ENCODE data around the gene SDK1. TPM values are rescaled to one million over a fixed set of nuclear protein-coding genes. Genes with fewer than 3 reads are reported as not detected.
A peak's percentile ranks its signal among the peaks of the same experiment; 100 is the strongest.

The SDK1 gene
- total RNA-seq, 1 experiment from 2014 or later: 9.3 TPM

- ATAC-seq (peak; percentile 22), DNase-seq (ENCODE audit: low spot score) (no peak)
- POLR2A ChIA-PET: no interaction called here
- H3K4me3 Mint-ChIP-seq: no peak overlapping the region
- H3K27ac Mint-ChIP-seq: peak overlapping the region; percentile 75
- peaks cover 38% of the 10 kb centered on the region for H3K4me1 Mint-ChIP-seq
- no peaks in the 10 kb centered on the region; the same call in 1 of the 2 replicates for H3K27me3 Mint-ChIP-seq (ENCODE audit: low read depth)
- H3K36me3 Mint-ChIP-seq: peaks cover 19% of the 10 kb centered on the region
- no peak for TF ChIP-seq OVOL2 (CRISPR knock-in tag; IDR thresholded peaks at IDR 0.05; ENCODE audit: borderline replicate concordance)
- no peak for TF ChIP-seq IRF1 (CRISPR knock-in tag; IDR thresholded peaks at IDR 0.05)
- TF ChIP-seq JUN (CRISPR knock-in tag; IDR thresholded peaks at IDR 0.05): no peak
- TF ChIP-seq PRRX2 (CRISPR knock-in tag; IDR thresholded peaks at IDR 0.05): no peak
- CTCF ChIA-PET: interaction anchor here (1.2 to 2.8 kb wide), 3 partner anchors 15 to 309 kb away, joined by 3 to 9 read pairs (median 3); no protein-coding TSS in a partner anchor
- peaks cover 16% of the 10 kb centered on the region for H3K9me3 Mint-ChIP-seq
These were observed 939.7 kb downstream of the SDK1 start for GRCh38 chr7:4240520-4241303.

GRCh38 chr7:4241304-4241612 lies 940.2 kb downstream of the SDK1 start:
- Mint-ChIP-seq H3K9me3 (peaks cover 16% of the 10 kb centered on the region), H3K27me3 (ENCODE audit: low read depth) (no peaks in the 10 kb centered on the region; the same call in 1 of the 2 replicates), H3K4me3 (no peak overlapping the region), H3K27ac (no peak overlapping the region; the same call in 1 of the 2 replicates), H3K4me1 (peaks cover 43% of the 10 kb centered on the region), H3K36me3 (peaks cover 19% of the 10 kb centered on the region)
- TF ChIP-seq E2F5 (CRISPR knock-in tag; IDR thresholded peaks at IDR 0.05) (no peak), ZNF121 (CRISPR knock-in tag; IDR thresholded peaks at IDR 0.05) (peak; percentile 69; the same call in 1 of the 2 replicates), ZNF219 (CRISPR knock-in tag; IDR thresholded peaks at IDR 0.05; ENCODE audit: borderline replicate concordance) (no peak)
- CTCF ChIA-PET: interaction anchor here (0.6 to 2.8 kb wide), 4 partner anchors 15 to 551 kb away, joined by 3 to 9 read pairs (median 4); no protein-coding TSS in a partner anchor
- POLR2A ChIA-PET: no interaction called here
- ATAC-seq (no peak), DNase-seq (ENCODE audit: low spot score) (no peak)

- H3K9me3 Mint-ChIP-seq: peaks cover 16% of the 10 kb centered on the region
- DNase-seq (ENCODE audit: low spot score): peak; percentile 67
- H3K36me3 Mint-ChIP-seq: peaks cover 19% of the 10 kb centered on the region
- ChIA-PET POLR2A (interaction anchor here (0.6 kb wide), 1 partner anchor 331 kb away, joined by 7 read pairs; no protein-coding TSS in a partner anchor), CTCF (interaction anchor here (0.6 to 2.8 kb wide), 4 partner anchors 16 to 551 kb away, joined by 3 to 9 read pairs (median 4); no protein-coding TSS in a partner anchor)
- peak; percentile 67 for ATAC-seq
- TF ChIP-seq ZNF423 (CRISPR knock-in tag; IDR thresholded peaks at IDR 0.05) (no peak), CTCF (IDR thresholded peaks at IDR 0.05) (peak; percentile 42), GTF2I (CRISPR knock-in tag; conservative IDR thresholded peaks at IDR 0.05) (no peak)
- no peak overlapping the region; the same call in 1 of the 2 replicates for H3K4me3 Mint-ChIP-seq
- H3K4me1 Mint-ChIP-seq: peaks cover 44% of the 10 kb centered on the region
- no peaks in the 10 kb centered on the region; the same call in 1 of the 2 replicates for H3K27me3 Mint-ChIP-seq (ENCODE audit: low read depth)
- H3K27ac Mint-ChIP-seq: no peak overlapping the region; the same call in 1 of the 2 replicates
These were observed 940.7 kb downstream of the SDK1 start for GRCh38 chr7:4241791-4242190.

- Mint-ChIP-seq H3K36me3 (peaks cover 19% of the 10 kb centered on the region), H3K4me3 (no peak overlapping the region), H3K4me1 (peaks cover 46% of the 10 kb centered on the region), H3K27ac (no peak overlapping the region), H3K9me3 (peaks cover 16% of the 10 kb centered on the region), H3K27me3 (ENCODE audit: low read depth) (no peaks in the 10 kb centered on the region; the same call in 1 of the 2 replicates)
- DNase-seq (ENCODE audit: low spot score) (no peak), ATAC-seq (no peak)
- ChIA-PET CTCF (interaction anchor here (2.8 kb wide), 1 partner anchor 17 kb away, joined by 9 read pairs; no protein-coding TSS in a partner anchor), POLR2A (no interaction called here)
- TF ChIP-seq STAT6 (CRISPR knock-in tag; conservative IDR thresholded peaks at IDR 0.05; ENCODE audit: low read depth) (no peak), ZNF219 (CRISPR knock-in tag; IDR thresholded peaks at IDR 0.05; ENCODE audit: borderline replicate concordance) (no peak), MYBL2 (CRISPR knock-in tag; IDR thresholded peaks at IDR 0.05) (no peak), ZNF416 (CRISPR knock-in tag; IDR thresholded peaks at IDR 0.05) (no peak), ZNF671 (CRISPR knock-in tag; IDR thresholded peaks at IDR 0.05) (no peak), ZMAT4 (CRISPR knock-in tag; IDR thresholded peaks at IDR 0.05) (no peak), FOXP4 (CRISPR knock-in tag; IDR thresholded peaks at IDR 0.05) (no peak), CREM (CRISPR knock-in tag; IDR thresholded peaks at IDR 0.05) (no peak), ESRRA (CRISPR knock-in tag; IDR thresholded peaks at IDR 0.05; ENCODE audit: borderline replicate concordance) (no peak), ELF4 (CRISPR knock-in tag; IDR thresholded peaks at IDR 0.05; ENCODE audit: low read depth) (no peak), HMGA2 (CRISPR knock-in tag; IDR thresholded peaks at IDR 0.05) (no peak)
These were observed 941.7 kb downstream of the SDK1 start for GRCh38 chr7:4242706-4243105.

Data from WTC11 (cell line).